Suprapubic skin (tissue), 3 donors: ENCODE results near the gene DAGLB.
"Not testable (repeated sequence)": the region's sequence is repeated elsewhere in the genome, so short reads cannot be mapped to it uniquely, and the experiment has no call there.

Source experiments
- POLR2A ChIP-seq, 2 donors: fragments of 450-650 bp; IDR thresholded peaks; one replicate each; pipeline ENCODE4 v1.6.1; 2017; ENCODE audit warnings: antibody characterized with exemption in 2 of 2, mild to moderate bottlenecking in 2 of 2, moderate library complexity in 2 of 2
- TF ChIP-seq, protein P1 (sequence below), 2 donors: fragments of 200-600 bp in 1 of 2; fragments of 450-650 bp in 1 of 2; sonication (generic) in 1 of 2; IDR thresholded peaks; one replicate each; pipeline ENCODE4 v1.5.1; 2016 to 2019; ENCODE audit warnings: antibody characterized with exemption in 2 of 2, mild to moderate bottlenecking in 1 of 2, moderate library complexity in 1 of 2

- TF ChIP-seq, protein P1, sequence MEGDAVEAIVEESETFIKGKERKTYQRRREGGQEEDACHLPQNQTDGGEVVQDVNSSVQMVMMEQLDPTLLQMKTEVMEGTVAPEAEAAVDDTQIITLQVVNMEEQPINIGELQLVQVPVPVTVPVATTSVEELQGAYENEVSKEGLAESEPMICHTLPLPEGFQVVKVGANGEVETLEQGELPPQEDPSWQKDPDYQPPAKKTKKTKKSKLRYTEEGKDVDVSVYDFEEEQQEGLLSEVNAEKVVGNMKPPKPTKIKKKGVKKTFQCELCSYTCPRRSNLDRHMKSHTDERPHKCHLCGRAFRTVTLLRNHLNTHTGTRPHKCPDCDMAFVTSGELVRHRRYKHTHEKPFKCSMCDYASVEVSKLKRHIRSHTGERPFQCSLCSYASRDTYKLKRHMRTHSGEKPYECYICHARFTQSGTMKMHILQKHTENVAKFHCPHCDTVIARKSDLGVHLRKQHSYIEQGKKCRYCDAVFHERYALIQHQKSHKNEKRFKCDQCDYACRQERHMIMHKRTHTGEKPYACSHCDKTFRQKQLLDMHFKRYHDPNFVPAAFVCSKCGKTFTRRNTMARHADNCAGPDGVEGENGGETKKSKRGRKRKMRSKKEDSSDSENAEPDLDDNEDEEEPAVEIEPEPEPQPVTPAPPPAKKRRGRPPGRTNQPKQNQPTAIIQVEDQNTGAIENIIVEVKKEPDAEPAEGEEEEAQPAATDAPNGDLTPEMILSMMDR (IDR thresholded peaks at IDR 0.05) = not testable (repeated sequence)
- TF ChIP-seq POLR2A (IDR thresholded peaks at IDR 0.05) = not testable (repeated sequence)
Measured at GRCh38 chr7:6397759-6398495, 49.8 kb downstream of the DAGLB start.
